ENCODE results near the gene KCND3. TPM values are rescaled to one million over a fixed set of nuclear protein-coding genes. Genes with fewer than 3 reads are reported as not detected.

Gene KCND3
- total RNA-seq, 3 donors from 2014 or later (not counting 1 experiment from before 2014, with no cell fraction given): 0.07 to 0.16 TPM; not detected in 1

GRCh38 chr1:111720977-111721786, 268.3 kb downstream of the KCND3 start:
- WGBS (ENCODE audit: insufficient coverage): 86% methylated on average over 10 of the region's 10 CpGs
- Mint-ChIP-seq H3K4me3 (no peak overlapping the region), H3K27ac (peak overlapping the region; percentile 37 to 54), H3K4me1 (peaks cover 6 to 25% of the 10 kb centered on the region in 2 donors), H3K9me3 (no peaks in the 10 kb centered on the region), H3K27me3 (ENCODE audit: low read depth in 2 of 2) (no peaks in the 10 kb centered on the region), H3K36me3 (no peaks in the 10 kb centered on the region)
- Histone ChIP-seq H3K9me3 (ENCODE audit: control insufficient read depth, insufficient read depth, low read length) (no peaks in the 10 kb centered on the region), H3K27ac (ENCODE audit: low read length) (no peak overlapping the region), H3K4me1 (ENCODE audit: control insufficient read depth, insufficient read depth, low read length) (no peaks in the 10 kb centered on the region), H3K36me3 (ENCODE audit: control insufficient read depth, insufficient read depth, low read length) (peaks cover 6% of the 10 kb centered on the region), H3K27me3 (ENCODE audit: control insufficient read depth, insufficient read depth, low read length) (no peaks in the 10 kb centered on the region), H3K4me3 (ENCODE audit: low read length) (no peak overlapping the region)
- no peak for TF ChIP-seq CTCF (IDR thresholded peaks at IDR 0.05)
- ATAC-seq (no peak), DNase-seq (no peak)
- intact Hi-C loops (cut with micrococcal nuclease): no loop called here

Other genes with a start within 250 kb of the KCND3 start
- 10 to 100 TPM; 17.5 to 21.8 (median 17.7) TPM for gene DDX20, start 233.8 kb downstream of the KCND3 start, total RNA-seq

Measured in natural killer cell (primary cell).